Spleen (tissue), 7 donors: Measurements from ENCODE around the gene INTS3.

Experiments used
- CTCF ChIP-seq, 11 experiments: fragments of 200-600 bp in 7 of 11; fragments of 450-650 bp in 4 of 11; sonication (generic) in 4 of 11; IDR thresholded peaks in 8 of 11; conservative IDR thresholded peaks in 3 of 11; 1 replicate in 7 of 11; 2 replicates in 4 of 11; pipeline versions ENCODE4 v1.4.0 to v1.8.0; 2016 to 2021; ENCODE audit warnings: antibody characterized with exemption in 11 of 11, inconsistent platforms in 4 of 11, mild to moderate bottlenecking in 1 of 11
- POLR2A ChIP-seq, 3 donors: fragments of 450-650 bp; IDR thresholded peaks; one replicate each; pipeline ENCODE4 v1.5.1; 2017; ENCODE audit warnings: antibody characterized with exemption in 3 of 3, mild to moderate bottlenecking in 1 of 3
- donor health status: DM: no; HTN: no; CAD: no; lungs with moderate emphysema.
- donor health status: DM: no; HTN: no; CAD: no.
- donor health status: DM: no; HTN: no; CAD: no.

GRCh38 chr1:153768316-153769181 is 40.7 kb downstream of the INTS3 start:
- TF ChIP-seq CTCF (IDR thresholded peaks at IDR 0.05 in 8 of 11, conservative IDR thresholded peaks at IDR 0.05 in 3 of 11) (no peak), POLR2A (IDR thresholded peaks at IDR 0.05) (no peak)
